ENCODE results near the gene FAM170B.

FAM170B gene

GRCh38 chr10:49105076-49105475, 28.7 kb downstream of the FAM170B start:
- DNase-seq (ENCODE audit: low read depth): no peak

- DNase-seq (ENCODE audit: low read depth): no peak
These were observed 29.5 kb downstream of the FAM170B start for GRCh38 chr10:49104323-49104722.

- no peak for DNase-seq (ENCODE audit: low read depth)
These were observed 30.1 kb downstream of the FAM170B start for GRCh38 chr10:49103761-49104160.

- no peak for DNase-seq (ENCODE audit: low read depth)
These were observed 34.8 kb downstream of the FAM170B start for GRCh38 chr10:49099046-49099445.

GRCh38 chr10:49096890-49097445, 36.9 kb downstream of the FAM170B start:
- no peak for DNase-seq (ENCODE audit: low read depth)

- DNase-seq (ENCODE audit: low read depth): no peak
These were observed 39.2 kb downstream of the FAM170B start for GRCh38 chr10:49094646-49095045.

- no peak for DNase-seq (ENCODE audit: low read depth)
These were observed 39.9 kb downstream of the FAM170B start for GRCh38 chr10:49093922-49094321.

GRCh38 chr10:49092477-49092876, 41.3 kb downstream of the FAM170B start:
- no peak for DNase-seq (ENCODE audit: low read depth)

- DNase-seq (ENCODE audit: low read depth): no peak
These were observed 42.2 kb downstream of the FAM170B start for GRCh38 chr10:49091450-49092210.

- DNase-seq (ENCODE audit: low read depth): no peak
These were observed 43.0 kb downstream of the FAM170B start for GRCh38 chr10:49090696-49091380.

GRCh38 chr10:49090189-49090575, 43.6 kb downstream of the FAM170B start:
- DNase-seq (ENCODE audit: low read depth): no peak

- DNase-seq (ENCODE audit: low read depth): no peak
These were observed 44.1 kb downstream of the FAM170B start for GRCh38 chr10:49089557-49090188.

GRCh38 chr10:49089152-49089551, 44.7 kb downstream of the FAM170B start:
- DNase-seq (ENCODE audit: low read depth): no peak

- DNase-seq (ENCODE audit: low read depth): no peak
These were observed 46.9 kb downstream of the FAM170B start for GRCh38 chr10:49086889-49087288.

- no peak for DNase-seq (ENCODE audit: low read depth)
These were observed 50.6 kb downstream of the FAM170B start for GRCh38 chr10:49083261-49083660.

- DNase-seq (ENCODE audit: low read depth): no peak
These were observed 51.1 kb downstream of the FAM170B start for GRCh38 chr10:49082766-49083165.

GRCh38 chr10:49081547-49082275, 52.1 kb downstream of the FAM170B start:
- DNase-seq (ENCODE audit: low read depth): no peak
